ENCODE data around the gene DLST.

Gene DLST

GRCh38 chr14:74860899-74861733, 20.6 kb upstream of the DLST start:
- DNase-seq (ENCODE audit: low read depth) = peak; percentile 84

GRCh38 chr14:74861734-74862090, 20.0 kb upstream of the DLST start:
- DNase-seq (ENCODE audit: low read depth) = no peak

GRCh38 chr14:74863274-74863673, 18.4 kb upstream of the DLST start:
- no peak for DNase-seq (ENCODE audit: low read depth)

- no peak for DNase-seq (ENCODE audit: low read depth)
Measured at GRCh38 chr14:74864198-74864597, 17.5 kb upstream of the DLST start.

GRCh38 chr14:74865156-74865555, 16.6 kb upstream of the DLST start:
- DNase-seq (ENCODE audit: low read depth) = no peak

- DNase-seq (ENCODE audit: low read depth) = no peak
Measured at GRCh38 chr14:74866708-74867389, 14.9 kb upstream of the DLST start.

GRCh38 chr14:74867673-74868072, 14.0 kb upstream of the DLST start:
- no peak for DNase-seq (ENCODE audit: low read depth)

- no peak for DNase-seq (ENCODE audit: low read depth)
Measured at GRCh38 chr14:74868739-74869138, 13.0 kb upstream of the DLST start.

GRCh38 chr14:74871819-74872218, 9.9 kb upstream of the DLST start:
- DNase-seq (ENCODE audit: low read depth) = no peak

- DNase-seq (ENCODE audit: low read depth) = no peak
Measured at GRCh38 chr14:74875204-74875603, 6.5 kb upstream of the DLST start.

GRCh38 chr14:74875941-74876913, 5.5 kb upstream of the DLST start, which contains the start of gene PROX2:
TSS of gene PROX2 (minus strand) at chr14:74876145. CDS start at chr14:74863834, 12,311 bp downstream.
- DNase-seq (ENCODE audit: low read depth) = no peak

- no peak for DNase-seq (ENCODE audit: low read depth)
Measured at GRCh38 chr14:74879427-74880182, 2.1 kb upstream of the DLST start.

- peak; percentile 42 for DNase-seq (ENCODE audit: low read depth)
Measured at GRCh38 chr14:74882103-74882920, 596 bp downstream of the DLST start.

- no peak for DNase-seq (ENCODE audit: low read depth)
Measured at GRCh38 chr14:74886001-74886400, 4.3 kb downstream of the DLST start.

GRCh38 chr14:74888164-74889158, 6.7 kb downstream of the DLST start:
- DNase-seq (ENCODE audit: low read depth) = no peak

- no peak for DNase-seq (ENCODE audit: low read depth)
Measured at GRCh38 chr14:74890262-74890661, 8.5 kb downstream of the DLST start.

- no peak for DNase-seq (ENCODE audit: low read depth)
Measured at GRCh38 chr14:74891870-74892269, 10.2 kb downstream of the DLST start.

- DNase-seq (ENCODE audit: low read depth) = no peak
Measured at GRCh38 chr14:74892745-74893144, 11.0 kb downstream of the DLST start.

GRCh38 chr14:74893614-74894091, 11.9 kb downstream of the DLST start:
- DNase-seq (ENCODE audit: low read depth) = no peak

Measured in T follicular helper cell (primary cell).